GM21423 (cell line): Measurements from ENCODE around the gene SGPP1.
A peak's percentile ranks its signal among the peaks of the same experiment; 100 is the strongest.
"Not testable (repeated sequence)": the region's sequence is repeated elsewhere in the genome, so short reads cannot be mapped to it uniquely, and the experiment has no call there.

Source experiments
- ATAC-seq: cut with Tn5 transposase; IDR thresholded peaks from one replicate; pipeline ENCODE4 v1.9.1; 2021; ENCODE audit warnings: mild to moderate bottlenecking, moderate library complexity; ENCODE audit not compliant: unreplicated experiment

SGPP1 gene

DNA sequence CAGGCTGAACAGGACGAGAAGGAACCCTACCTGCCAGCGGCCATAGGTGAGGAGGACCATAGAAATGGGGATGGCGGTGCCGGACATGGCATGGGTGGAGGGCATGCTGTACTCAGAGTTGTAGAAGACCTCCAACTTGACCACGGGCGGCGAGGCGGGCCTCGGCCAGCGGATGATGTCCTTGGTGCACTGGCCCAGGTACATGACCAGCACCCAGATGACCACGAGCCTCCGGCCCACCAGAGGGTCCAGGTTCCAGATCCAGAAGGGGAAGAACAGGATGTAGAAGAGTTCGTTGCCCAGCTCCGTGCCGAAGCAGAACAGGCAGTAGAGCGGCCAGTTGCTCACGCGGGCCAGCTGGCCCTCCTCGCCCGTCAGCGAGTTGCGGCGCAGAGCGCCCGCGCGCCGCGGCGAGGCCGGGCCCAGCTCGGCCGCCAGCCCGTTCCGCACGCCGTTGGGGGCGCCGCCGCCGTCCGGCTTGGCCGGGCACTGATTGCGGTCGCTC lies 582 bp downstream of the SGPP1 start:
- ATAC-seq, result peak; percentile 32

DNA sequence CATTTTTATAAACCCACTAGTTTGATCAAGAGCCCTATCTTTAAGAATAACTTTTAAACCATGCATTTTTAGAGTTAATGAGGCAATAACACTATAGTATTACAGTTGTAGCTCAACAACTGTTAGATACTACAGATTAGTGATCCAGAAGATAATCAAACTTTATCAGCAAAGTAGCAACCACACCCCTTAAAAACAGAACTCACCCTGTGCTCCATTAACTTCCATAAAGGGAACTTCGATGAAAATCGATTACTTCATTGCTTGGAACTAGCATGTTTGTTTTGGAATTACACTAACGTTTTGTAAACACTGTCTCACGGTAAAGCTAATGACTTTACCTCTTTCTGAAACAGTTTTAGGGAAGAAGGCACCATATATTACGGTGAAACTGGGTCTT lies 1.4 kb downstream of the SGPP1 start:
- ATAC-seq, result no peak

DNA sequence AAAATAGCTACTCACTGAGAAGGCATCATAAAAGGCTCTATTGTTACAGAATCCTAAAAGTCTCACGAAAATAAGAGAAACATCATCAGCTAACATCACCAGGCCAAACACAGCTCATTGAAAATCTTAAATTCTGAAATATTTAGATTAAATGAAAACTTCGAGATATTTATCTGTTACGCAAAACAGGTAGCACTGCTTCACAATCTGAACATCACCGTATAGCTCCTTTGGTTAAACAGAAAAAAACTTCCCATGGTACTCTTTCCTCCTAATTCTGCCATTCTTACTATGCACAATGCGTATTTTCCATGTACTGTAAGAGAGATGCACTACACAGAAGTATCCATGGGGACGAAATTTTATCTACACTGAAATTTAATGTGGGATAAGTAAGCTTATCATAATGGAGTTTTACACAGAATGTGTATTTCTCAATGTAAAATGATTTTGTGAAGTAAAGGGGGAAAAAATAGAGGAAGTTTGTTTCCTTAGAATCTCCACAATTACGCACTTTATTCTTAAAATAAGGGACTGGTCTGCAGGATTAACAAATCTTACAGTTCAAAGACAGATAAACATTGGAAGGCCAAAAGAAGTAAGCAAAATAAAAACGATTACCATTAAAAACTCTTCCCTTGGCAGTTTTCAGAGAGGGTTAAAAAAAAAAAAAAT lies 1.9 kb downstream of the SGPP1 start:
- ATAC-seq, result no peak

DNA sequence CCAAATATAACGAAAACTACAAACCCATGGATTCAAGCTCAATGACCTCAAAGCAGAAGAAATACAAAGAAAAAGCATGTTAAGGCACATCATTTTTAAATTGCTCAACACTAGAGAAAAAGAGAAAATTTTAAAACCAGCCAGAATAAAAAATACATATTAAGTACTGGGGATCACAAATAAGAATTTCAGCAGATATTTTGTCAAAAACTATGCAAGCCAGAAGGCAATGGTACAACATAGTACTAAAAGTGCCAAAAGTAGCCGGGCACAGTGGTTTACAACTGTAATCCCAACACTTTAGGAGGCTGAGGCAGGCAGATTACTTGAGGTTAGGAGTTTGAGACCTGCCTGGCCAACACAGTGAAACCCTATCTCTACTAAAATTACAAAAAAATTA lies 10.2 kb downstream of the SGPP1 start:
- no peak for ATAC-seq

DNA sequence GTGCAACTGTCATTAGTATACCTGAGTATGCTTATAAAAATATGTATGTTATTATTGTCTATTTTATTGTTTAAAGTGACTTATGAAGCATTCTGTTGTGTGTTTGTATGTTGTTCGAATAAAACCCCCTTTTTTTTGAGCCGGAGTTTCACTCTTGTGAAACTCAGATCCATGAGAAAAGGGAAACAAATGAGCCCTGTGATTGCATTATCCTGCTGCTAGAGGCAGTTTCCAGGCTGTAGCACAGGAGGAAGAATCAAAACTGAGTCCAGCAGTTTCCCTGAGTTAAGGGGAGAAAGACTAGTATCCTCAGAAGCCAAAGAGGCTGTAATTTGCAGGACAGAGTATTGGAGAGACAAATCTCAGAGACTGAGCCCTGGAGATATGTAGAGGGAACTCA lies 12.5 kb downstream of the SGPP1 start:
- no peak for ATAC-seq

DNA sequence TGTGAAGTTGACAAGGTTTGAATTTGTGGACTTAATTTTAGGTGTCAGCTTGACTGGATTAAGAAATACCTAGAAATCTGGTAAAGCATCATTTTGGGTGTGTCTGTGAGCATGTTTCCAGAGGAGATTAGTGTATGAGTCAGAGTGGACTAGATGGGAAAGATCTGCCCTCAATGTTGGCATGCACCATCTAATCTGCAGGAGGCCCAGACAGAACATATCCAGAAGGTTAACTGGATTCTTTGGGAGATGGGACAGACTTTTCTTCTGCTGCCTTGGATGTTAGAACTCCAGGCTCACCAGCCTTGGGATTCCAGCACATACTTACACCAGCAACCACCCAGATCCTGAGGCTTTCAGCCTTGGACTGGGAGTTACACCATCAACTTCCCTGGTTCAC lies 14.1 kb downstream of the SGPP1 start:
- ATAC-seq, result no peak

DNA sequence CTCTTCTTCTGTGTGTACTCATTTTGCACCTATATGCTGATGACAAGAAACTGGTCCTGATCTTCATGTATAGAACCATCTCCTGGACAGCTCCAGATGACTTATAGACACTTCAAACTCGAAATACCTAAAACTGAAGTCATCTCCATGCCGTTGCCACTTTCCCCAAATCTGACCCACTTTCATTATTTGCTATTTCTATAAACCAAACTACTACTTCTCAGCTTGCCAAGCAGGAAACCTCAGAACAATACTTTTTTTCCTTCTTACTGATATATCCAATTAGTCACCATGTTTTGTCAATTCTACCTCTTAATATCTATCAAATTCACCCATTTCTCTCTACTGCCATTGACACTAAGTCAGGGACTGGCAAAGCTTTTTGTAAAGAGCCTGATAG lies 14.8 kb downstream of the SGPP1 start:
- ATAC-seq, result no peak

DNA sequence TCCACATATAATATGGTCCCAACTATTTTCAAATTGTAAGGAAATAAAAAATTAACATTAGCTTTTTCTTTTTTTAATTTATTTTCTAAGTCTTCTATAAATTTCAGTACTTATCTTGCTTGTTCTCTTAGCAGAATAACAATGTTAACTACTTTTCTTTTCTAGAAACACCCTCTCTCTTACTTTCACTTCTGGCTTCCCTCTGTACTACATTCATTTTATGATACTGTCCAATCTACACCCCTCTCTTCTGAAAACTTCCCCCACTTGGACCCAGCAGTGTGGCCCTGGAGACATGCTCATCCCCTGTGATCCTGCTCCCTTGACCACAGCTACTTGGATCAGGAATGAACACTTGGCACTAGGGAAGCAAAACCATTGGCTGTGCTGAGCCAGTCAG lies 15.7 kb downstream of the SGPP1 start:
- no peak for ATAC-seq

DNA sequence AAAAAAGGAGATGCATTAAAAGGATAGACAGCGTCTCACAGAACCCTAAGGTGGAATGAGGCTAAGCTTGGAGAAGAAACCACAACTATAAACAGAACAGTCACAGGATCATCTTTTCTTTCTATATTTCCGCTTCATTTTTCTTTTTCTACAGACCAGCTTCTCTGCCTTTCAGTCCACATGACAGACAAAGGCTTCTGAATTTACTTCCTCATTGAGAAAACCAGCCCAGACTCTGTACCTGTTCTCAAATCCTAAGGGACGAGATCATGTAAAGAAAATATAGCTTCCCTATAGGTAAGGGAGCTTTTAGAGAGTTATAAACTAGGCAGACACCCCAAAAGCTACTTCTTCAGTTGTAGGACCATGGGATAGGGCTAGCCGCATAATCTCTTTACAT lies 17.4 kb downstream of the SGPP1 start:
- no peak for ATAC-seq

DNA sequence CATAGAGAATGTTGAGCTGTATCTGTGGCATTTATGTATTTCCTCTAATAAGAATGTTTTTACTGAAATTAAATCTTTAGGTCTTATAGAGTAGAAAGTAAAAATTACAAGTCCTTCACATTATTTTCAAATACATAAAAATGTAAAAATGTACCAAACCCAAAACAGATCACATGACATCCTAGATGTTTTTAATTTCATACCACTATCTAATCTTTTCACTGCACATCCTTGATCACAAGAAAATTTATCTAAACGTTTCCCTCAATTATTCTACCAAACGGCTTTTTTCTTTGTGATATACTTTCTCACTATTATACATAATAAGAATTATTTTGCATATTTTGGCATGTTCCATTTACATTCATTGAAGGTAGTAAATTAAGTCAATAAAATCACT lies 18.3 kb downstream of the SGPP1 start:
- no peak for ATAC-seq

DNA sequence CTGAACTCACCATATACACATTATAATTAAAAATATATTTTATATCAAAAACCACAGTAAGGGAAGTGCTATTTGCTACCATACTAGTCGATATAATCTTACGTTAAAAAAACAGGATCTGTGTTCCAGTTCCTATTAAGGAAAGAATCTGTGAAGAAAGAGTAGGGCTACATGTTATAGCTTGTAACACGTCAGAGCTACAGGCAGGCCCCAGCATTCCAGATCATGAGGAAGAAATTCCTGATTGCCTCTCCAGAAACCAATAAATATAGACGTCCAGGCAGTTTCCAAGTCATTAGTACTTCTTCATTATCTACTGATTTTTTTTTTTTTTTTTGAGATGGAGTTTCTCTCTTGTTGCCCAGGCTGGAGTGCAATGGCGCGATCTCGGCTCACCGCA lies 20.6 kb downstream of the SGPP1 start:
- no peak for ATAC-seq

DNA sequence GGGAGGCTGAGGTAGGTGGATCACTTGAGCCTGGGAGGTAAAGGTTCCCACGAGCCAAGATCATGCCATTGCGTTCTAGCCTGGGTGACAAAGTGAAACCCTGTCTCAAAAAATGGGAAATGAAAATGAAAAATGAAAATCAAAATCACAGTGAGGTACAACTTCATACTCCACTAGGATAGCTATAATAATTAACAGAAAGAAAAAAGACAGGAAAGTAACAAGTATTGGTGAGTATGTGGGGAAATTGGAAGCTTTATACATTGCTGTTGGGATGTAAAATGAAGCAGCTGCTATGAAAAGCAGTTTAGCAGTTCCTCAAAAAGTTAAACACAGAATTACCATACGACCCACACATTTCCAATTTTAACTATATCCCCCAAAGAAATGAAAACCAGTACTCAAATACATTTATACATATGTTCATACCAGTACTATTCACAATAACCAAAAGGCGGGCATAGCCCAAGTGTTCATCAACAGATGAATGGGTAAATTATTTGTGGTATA lies 22.2 kb downstream of the SGPP1 start:
- ATAC-seq, result peak; percentile 51

DNA sequence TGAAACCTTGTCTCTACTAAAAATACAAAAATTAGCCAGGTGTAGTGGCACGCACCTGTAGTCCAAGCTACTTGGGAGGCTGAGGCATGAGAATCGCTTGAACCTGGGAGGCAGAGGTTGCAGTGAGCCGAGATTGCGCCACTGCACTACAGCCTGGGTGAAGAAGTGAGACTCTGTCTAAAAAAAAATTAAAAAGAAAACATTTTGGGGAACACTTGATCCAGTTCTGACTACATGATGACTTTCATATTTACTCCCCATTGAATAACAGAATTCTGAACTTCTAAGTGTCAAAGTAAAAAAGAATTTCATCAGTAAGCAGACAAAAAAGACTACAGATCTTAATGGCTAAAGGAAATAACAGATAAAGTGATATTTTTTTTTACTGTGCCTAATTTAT lies 25.3 kb downstream of the SGPP1 start:
- ATAC-seq, result not testable (repeated sequence)

DNA sequence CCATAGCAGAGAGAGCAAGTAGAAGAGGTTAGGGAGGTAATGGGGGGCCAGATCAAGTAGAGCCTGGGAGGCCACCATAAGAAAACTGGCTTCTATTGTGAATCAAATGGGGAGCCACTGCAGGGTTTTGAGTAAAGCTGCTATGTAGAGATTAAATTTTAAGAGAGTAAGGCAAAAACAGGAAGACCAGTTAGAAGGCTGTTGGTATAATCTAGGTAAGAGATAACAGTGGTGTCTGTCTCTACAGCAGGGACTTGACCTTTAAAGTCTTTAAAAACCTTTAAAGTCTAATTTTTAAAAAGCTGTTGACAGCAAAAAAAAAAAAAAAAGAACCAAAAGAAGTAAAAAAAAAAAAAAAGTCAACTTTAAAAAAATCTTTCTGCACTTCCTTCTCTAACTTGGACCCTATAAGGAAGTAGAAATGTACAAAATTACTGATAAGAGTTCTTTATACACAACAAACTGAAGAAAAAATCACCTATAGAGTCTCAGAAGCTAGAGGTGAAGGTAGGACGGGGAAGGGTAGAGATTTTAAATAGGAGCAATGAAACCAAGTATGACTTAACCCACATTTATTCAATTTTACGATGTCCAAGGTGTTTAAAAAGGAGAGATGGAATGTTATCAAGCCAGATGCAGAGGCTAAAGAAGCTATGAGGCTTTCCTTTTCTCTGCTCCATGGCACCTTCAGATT lies 26.1 kb downstream of the SGPP1 start:
- no peak for ATAC-seq

DNA sequence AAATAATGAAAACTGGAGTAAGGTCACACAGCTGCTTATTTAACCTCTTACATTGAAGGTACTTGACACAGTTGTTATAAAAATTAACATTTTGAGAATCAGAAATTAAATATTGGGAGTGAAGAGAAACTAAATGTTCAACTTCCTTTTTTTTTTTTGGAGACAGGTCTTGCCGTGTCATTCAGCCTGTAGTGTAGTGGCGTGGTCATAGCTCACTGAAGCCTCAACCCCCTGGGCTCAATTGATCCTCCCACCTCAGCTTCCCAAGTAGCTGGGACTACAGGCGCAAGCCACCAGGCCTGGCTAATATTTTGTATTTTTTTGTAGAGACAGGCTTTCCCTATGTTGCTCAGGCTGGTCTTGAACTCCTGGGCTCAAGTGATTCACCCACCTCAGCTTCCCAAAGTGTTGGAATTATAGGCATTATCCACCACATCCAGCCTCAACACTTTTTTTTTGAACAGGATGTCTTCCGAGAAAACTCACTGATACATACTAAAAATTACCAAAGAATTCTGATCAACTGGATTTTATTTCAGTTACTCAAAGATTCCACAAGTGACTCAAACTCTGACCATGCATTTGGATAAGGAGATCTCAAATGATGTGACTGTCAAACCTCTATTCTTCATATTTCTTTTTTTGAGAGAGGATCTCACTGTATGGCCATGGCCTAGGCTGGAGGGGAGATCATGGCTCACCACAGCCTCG lies 35.4 kb downstream of the SGPP1 start:
- no peak for ATAC-seq

DNA sequence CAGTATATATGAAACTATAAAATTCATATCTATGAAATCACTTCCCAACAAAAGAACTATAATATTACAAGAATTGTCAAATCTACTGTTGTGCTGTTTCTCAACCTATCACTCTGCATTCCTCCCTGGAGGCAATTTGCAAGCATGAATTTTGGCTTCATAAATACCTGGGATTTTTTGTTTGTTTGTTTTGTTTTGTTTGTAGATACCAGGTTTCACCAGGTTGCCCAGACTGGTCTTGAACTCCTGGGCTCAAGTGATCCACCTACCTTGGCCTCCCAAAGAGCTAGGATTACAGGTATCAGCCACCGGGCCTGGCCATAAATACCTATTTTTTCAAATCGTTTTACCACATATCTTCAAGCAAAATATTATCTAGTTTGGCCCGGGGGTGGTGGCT lies 38.7 kb downstream of the SGPP1 start:
- ATAC-seq, result no peak

DNA sequence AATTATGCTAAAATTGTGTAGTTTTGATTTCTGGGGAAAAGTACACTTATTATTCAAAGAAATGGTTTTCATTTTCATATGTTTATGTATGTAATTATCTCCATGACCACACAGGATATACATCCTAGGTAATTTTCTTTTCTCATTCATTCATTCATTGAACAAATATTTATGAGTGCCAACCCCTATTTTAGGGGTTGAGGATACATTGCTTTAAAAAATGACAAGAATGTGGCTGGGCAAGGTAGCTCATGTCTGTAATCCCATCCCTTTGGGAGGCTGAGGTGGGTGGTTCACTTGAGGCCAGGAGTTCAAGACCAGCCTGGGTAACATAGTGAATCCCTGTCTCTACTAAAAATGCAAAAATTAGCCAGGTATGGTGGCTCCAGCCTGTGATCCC lies 40.9 kb downstream of the SGPP1 start:
- no peak for ATAC-seq

DNA sequence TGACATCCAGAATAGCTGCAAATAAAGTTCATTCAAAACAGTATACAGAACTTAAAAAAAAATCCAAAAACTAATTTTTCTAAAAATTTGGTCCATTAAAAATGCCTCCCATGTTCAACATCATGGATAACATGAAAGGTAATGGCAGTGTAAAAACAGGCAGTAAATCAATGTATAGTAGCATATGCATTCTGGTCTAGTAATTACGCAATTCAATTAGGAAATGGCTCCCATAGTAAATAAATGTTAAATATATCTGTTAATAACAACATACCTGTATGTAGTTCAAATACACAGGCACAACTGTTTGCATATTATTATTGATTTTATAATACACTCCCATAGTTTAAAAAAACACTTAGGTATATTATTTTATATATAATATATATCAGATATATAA lies 42.5 kb downstream of the SGPP1 start:
- ATAC-seq, result no peak

DNA sequence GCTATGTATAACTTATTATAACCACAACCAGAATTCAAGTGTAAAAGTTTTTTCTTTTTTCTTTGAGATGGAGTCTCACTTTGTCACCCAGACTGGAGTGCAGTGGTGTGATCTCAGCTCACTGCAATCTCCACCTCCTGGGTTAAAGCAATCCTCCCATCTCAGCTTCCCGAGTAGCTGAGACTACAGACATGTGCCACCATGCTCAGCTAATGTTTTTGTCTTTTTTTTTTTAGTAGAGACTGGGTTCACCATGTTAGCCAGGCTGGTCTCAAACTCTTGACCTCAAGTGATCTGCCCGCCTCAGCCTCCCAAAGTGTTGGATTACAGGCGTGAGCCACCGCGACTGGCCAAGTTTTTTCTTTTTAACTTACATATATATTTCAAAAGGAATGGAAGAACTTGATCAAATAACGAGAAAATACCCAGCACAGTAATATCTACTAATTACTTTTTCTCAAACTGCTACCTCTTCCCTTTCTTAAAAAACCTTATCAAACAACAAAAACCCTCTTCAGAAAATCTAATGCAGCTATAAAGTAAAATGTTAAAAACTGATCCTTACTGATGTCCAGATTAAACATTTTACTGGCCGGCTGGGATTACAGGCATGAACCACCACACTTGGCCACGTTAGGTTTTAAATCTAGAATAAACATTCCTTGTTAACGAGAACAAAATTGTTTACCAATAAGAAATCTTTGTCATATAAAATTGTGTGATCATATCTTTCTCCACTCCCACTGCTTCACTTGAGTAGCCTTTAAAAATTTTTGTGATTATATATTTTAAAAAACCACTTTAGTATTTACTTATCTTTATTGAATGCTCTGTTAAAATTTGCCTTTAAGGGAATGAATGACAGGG lies 44.9 kb downstream of the SGPP1 start:
- no peak for ATAC-seq

DNA sequence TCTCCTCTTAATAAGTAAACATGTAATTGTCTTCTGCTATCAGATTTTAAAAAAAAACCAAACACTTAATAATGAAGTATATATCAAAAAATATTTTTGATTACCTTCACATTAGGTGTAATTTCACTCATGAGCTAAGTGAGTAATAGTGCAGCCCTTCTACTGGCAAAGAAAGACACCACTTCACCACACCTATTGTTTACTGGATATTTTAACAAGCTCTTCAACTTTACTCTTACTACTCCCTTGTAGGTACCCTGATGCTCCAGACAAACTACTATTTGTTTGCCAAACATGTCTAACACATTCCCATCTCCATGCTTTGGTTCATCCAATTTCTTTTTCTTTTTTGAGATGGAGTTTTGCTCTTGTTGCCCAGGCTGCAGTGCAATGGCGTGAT lies 49.3 kb downstream of the SGPP1 start:
- ATAC-seq, result no peak

DNA sequence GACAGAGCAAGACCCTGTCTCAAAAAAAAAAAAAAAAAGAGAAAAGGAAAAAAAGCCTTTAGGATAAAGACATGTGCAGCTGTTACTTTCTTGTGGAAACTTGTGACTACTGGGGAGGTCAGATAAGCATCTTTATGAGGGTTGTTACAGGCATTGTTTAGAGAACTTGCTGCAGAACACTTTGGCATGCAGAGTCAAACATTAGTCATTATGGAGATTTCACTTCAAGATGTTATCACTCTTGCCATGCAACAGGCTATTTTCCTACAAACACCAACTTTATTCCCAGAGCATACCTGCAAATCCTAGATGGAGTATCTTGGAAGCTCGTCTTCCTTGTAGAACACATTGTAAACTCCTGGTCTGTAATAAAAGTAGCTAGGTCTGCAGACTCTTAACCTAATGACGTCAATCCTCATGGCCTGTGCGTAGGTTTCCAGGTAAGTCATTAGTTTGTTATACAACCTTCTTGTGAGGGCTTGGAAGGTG lies 49.9 kb downstream of the SGPP1 start:
- no peak for ATAC-seq
